Activated gamma-delta T cell treated with Interleukin-2 at 50 U/mL for 16 hours (primary cell): ENCODE measurements around the gene HOXB7.

Experiments used
- DNase-seq: peaks from one replicate; pipeline ENCODE4 v3.0.0-alpha.2; 2020

The HOXB7 gene

DNA sequence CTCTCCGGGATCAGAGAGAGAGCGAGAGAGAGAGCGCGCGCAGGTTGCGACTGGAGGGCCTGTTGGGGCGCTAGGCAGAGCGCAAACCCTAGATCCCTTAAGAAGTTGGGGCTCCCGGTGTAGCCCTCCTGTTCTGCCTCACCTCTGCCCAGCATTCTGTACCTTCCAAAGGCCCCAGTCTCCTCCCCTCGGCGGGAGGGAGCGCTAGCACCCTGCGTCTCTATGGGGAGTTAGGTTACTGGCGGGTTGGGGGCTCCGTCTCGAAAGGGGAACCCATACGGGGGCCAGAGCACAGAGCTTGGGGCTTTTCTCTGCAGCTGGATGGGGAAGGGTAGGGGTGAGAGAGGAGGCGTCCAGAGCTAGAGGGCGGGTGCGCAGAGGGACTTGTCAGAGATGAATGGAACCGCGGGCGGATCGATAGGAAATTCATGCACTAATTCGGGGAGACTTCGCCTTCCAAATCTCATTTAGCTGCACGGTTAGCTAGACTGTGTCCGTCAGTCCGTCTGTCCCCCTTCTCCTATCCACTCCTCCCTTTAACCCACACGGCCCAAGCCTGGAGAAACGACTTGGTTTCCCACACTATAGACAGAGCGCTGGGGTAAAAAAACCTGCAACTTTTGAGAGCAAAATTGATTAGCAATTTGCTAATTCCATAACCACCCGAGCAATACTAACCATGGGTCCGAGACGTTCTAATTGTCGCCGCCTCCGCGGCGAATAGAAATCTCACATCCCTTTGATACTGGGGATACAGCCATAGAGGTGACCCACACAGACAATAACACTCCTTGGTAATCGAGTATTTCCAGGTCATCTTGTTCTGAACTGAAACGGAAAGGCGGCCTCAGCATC, 32.0 kb downstream of the HOXB7 start:
- DNase-seq, result no peak

DNA sequence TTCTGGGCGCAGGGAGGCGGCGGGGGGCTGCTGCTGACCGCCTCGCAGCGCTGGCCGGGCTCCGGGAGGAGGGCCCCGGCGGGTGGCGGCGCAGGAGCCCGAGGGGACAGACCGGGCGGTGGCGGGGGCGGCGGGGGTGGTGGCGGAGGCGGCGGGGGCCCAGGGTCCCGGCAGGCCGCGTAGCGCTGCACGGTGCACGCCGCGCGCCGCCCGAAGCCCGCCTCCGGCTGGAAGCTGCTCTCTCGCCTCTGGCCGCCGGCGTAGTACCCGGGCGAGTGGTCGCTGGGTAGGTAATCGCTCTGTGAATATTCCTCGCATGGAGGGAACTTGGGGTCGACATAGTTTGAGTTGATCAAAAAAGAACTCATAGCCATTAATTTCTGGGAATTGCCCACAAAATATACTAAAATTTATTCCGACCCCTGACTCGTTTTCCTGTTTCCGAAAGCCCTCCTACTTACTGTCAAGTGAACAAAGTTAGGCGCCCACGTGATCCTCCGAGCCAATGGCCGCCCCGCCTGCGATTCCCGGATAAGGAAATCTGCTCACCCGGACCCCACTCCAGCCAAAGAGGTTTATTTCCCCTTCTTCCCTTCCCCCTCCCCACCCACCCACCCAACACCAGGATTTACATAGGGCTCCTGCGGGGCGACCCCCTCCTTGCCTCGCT, 32.7 kb downstream of the HOXB7 start, which contains the start of gene HOXB4:
Gene HOXB4, minus strand, starts transcription at position 405 of the 670 bp plus-strand sequence. Its CDS starts 31 bp downstream, at position 374.
- DNase-seq, result peak; percentile 54

DNA sequence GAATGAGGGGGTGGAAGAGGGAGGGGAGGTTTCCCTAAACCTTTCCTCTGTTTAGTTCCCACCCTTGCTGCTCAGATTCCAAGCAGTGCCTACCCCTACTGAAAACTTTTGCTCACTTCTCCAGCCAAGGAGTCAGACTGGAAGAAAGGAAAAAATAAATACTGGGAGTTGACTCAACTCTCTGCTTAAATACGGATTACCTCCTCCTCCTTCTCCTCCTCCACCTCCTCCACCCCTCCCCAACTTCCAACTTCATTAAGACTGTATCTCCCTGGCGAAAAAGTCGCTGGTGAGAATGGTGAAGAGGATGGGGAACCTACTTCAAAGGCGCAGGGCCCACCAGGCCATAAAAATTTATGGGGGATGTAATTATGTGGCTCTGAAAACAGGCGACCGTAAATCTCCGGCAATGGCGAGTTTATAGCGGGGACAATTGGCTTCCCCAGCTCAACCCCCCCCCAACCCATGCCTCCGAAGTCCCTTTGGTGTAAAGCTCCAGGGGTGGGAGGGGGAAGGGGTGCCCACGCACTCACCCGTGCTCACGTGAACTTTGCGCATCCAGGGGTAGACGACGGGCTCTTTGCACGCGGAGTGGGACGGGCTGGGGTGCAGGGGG, 33.4 kb downstream of the HOXB7 start:
- DNase-seq, result no peak

DNA sequence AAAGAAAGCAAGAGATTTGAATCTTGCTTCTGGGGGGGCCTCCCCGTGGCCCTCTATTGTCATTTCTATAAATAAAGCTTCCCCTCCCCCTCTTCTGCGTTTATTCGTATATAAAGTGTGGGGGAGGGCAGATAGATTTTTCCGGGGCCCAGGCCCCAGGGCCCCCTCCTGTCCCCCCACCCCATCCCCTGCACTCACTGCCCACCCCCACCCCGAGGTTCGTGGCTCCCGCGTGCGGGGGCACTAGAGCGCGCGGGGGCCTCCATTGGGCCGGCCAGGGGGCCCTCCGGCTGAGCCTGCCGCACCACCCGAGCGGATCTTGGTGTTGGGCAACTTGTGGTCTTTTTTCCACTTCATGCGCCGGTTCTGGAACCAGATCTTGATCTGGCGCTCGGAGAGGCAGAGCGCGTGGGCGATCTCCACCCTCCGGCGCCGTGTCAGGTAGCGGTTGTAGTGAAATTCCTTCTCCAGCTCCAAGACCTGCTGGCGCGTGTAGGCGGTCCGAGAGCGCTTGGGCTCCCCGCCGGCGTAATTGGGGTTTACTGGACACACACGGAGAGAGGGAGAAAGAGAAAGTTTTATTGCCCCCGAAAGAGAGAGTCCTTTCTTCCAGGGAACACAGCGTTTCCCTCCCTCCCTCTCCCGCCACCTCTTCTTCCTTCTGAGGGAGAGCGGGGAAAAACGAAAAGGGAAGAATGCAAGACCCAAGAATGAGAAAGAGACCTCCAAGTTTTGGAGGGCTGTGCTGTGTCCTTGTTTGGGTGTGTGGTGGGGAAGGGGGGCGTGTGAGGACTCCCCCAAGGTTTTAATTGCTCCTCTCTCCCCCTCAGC, 34.1 kb downstream of the HOXB7 start:
- DNase-seq, result no peak

DNA sequence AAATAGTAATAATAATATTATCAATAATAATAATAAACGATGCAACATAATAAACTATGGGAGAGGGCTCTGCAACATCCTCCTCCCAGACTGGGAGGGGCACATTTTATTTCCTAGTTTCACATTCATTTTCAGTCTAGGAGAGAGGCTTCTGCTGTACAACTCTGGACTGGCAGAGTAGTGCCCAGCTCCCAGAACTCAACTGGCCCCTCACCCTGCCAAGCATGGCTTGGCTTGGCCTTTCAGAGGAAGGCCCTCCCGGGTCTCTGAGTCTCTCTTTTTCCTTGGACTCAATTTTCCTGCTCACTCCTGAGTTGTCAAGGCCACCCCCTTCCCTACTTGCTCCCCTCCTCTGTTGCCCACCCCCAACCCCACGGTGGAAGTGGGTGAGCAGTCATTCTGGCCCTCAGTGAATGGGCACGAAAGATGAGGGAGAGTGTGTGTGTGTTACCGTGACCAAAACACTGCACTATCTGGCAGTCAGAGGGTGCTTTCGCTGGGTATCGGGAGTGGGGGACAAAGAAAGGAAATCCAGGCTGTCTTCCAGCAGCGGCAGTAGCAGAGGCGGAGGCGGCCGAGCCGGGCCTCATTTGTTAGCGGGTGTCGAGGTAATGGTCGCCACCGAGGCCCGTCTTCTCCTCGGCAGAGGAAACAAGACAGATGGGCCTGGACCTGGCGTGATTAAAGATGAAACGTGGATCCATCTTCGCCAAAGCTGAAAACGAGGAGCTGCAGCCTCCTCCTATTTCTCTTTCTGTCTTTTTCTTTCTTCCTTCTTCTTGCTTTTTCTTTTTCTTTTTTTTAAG, 34.9 kb downstream of the HOXB7 start:
- no peak for DNase-seq

DNA sequence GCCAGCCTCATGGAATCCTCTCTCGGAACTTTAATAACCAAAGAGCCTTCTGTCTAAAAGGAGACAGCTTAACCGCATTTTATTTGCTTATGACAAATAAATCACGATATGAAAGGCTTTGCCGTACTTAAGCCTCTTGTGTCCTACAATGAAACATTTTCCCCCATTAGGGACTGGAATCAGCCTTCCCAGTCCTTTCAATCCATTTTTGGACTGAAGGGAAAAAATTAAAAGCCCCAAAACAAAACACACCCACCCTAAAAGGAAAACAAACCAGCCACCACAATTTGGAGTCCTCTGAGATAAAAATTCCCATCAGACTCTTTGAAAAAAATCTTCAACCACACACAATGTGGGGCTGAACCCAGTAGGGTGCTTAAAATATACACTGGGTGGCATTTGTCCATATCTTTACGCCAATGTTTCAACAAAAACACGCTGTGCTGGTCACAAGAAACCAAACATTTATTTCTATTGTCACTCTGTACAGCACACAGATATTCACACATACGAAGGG, 35.7 kb downstream of the HOXB7 start:
- DNase-seq, result no peak

DNA sequence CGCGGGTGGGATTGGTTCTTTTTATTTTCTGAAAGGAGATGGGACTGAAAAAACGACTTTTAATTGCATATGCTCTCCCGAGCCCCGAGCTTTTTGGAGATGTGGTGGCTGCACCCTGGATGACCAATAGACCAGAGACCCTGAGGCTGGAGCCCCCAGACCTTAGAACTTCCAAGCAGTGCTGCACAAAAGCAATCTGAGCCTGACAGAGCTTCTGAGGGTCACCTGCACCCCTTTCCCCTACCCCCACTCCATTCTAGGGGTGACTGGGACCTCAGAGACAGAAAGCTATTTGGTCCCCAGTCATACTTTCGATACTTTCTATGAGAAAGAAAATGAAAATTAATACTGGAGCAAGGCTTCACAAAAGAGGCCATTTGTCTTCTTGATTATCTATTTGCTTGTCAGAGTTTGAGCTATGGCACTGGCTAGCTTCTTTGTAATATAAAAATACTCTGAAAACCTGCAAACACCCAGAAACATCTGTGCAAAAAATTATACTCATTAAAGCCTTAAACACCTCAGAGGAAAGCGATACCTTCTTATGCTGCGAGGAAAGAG, 36.2 kb downstream of the HOXB7 start:
- DNase-seq, result no peak

DNA sequence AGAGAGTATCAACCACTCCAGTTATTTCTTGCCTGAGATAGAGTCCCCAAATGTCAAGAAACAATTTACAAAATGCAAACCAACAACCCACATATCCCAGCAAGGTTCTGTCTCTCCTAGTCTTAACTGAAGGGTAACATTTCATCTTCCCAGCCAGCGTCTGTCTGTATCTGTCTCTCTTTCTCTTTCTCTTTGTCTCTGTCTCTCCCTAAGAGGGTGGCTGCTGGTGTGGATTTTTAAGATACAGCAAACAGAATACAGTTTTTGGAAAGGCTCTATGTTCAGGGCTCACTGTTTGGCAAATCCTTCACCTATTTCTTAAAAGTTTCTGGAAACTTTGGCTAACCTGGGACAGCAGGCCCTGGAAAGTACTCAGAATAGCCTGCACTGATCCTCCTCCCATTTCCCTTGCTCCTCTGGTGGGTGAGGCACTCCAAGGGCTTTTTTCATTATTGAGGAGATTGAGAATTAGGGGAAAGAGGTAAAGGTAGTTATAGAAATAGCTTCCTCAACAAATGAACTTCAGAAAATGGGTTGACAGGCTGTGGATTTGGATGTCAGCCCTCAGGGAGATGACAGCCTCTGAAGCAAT, 38.9 kb downstream of the HOXB7 start:
- DNase-seq, result no peak

DNA sequence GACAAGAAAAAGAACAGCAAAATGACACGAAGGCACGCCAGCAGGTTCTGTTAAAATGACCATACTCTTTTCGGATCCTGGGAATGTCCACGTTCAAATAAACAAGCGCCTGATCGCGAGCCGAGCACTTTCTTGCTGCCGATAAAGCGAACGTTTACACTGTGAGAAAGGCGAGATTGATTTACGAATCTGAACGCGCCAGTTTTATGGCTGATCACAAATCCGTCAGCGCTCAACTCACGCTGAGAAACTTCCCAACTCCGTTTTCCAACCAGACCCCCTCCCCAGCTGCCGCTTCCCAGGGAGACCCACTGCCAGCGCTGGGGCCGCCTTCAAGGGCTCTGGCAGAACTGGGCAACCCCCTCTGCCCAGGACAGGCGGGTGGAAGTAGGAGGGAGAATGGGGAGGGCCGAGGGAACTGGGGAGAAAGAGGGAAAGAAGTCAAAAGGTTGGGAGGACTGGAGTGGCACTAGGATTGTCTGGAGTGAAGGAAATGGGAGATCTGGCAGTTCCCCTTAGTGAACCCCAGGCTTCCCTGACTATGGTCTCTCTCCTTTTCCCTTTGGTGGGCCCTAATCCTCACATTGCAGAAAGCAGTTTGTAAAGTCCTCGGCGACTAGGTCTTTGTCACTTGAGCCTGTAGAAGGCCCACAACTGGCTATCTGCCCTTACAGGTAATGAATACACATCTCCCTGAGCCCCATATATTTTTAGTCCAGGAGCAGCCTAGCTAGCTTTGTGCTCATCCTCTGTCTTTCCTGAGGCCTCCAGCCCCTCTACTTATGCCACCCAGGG, 39.6 kb downstream of the HOXB7 start:
- no peak for DNase-seq

DNA sequence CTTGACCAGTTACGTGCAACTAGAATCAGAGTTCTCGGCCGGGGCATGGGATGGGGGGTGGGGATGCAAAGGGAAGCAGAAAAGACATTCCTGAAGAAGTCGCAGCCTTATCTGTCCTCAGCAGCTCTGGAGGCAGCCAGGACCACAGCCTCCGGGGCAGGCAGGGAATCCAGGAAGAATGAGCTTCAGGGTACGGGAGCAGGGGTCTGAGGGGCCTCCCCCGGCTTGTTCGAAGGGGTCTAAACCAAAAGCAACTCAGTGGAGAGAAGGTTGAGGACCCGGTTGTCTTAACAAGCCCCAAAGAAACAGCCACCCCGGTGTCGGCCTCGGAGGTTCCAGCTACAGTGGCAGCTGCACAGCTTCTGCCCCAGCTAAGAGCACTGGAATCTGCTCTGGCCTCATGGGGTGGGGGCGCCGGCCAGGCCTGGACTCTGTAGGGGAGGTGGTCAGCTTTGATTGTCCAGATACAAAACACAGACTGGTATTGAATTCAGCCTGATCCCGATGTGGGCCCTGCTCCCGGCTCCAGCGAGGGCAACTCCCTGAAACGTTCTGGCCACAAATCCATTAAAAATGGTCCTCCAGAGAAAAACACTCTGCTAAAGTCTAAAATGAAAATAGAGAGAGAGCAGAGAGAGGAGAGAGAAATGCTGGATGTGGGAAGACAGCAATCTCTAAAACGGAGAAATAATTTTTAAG, 40.3 kb downstream of the HOXB7 start:
- DNase-seq, result no peak

DNA sequence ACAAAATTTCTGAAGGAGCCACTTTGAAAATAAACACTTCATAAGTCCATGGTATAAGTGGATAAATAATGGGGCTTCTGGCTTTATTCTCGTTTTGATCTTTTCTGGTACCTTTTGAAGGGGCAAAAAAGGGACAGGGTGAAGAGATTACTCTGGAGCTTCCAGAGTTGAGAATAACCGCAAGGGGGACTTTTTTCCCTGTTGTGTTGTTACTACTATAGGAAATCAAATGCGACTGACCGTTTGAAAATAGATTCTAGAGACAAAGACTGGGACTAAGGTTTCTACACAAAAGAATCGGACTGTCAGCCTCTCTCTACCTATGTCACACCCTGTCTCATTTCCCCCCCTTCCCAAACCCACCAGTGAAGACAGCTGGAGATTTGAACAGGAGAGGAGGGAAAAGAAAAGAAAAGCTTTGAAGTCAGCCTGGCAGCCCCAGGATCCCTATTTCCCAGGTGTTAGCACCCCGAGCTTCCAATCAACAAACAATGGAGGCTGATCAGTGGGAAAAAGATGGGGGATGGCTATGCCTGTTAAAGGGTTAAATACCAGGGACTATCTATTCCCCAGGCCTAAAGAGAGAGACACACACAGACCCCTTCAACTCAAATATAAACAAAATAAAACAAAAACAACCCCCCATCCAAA, 41.0 kb downstream of the HOXB7 start:
- no peak for DNase-seq

DNA sequence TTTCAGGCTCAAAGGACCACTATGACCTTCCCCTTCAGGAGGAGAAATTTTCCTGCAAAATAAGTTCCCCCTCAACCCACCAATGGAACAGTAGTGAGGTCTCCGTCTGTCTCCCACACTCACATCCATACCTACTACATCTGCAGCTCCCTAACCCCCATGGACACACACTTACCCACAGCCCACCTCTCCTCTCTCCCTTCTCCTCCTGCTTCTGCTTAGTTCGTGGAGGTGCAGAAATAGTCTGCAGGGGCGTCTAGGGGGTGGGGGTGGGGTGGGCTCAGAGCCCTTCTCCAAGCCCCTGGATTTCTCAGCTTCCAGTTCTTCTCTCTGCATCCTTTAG, 41.6 kb downstream of the HOXB7 start:
- DNase-seq, result no peak

DNA sequence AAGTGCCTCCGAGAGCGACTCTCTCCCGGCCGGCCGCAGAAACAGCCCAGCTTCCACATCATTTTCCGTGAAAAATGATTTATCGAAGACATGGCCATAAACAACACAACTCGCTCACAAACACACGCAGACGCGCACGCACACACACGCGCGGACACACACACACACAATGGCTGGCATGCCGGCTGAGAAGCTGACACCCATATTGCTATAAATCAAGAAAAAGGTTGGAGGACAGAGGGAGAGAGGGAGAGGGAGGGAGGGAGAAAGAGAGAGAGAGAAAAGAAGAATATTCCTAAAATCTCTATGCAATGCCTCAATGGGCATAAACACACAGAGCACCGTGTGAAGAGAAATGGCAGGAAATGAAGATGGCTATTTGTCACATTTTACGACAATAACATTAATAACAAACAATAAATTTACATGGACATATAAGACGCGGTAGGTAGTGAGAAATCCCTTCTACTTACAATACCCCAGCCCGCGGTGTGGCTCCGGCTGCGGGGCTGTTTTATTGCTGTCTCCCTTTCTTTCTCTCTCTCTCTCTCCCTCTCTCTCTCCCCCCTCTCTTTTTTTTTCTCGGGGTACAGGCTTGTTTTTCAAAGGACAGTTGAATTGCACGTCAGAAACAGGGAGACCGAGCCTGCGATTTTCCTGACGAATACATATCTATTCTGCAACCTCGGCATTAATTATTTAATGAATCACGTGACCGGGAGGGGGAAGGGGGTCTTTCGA, 42.1 kb downstream of the HOXB7 start:
- no peak for DNase-seq

DNA sequence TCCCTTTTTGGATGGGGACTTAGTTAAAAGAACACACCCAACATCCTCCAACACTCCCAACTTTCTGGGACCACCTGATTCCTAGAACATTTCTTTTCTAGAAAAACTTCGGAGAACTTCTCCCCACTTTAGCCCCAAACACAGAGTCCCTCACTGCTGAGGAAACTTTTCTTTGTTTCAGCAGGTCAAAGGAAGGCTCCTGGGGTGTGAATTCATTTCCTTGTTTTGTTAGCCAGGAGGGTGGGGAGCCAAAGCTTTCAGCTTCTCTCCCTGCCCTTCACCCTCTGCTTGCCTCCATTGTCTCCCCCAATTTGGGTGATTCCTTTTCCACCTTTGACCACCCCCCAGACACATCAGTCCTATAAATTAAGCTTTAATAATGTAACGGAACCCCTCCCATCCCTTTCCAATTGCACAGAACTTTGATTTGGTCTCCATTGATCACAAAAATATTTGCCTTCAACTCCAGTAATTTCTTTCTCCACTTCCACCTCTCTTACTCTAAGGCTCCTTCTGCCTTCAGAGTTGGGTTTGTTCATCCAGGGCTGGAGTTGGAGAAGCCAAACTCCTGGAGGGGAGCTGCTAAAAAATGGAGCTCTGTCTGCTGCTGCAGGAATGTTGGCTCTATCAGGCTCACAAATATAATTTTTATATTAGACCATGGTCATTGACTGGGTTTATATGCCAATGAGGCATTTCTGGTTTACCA, 43.0 kb downstream of the HOXB7 start:
- no peak for DNase-seq

DNA sequence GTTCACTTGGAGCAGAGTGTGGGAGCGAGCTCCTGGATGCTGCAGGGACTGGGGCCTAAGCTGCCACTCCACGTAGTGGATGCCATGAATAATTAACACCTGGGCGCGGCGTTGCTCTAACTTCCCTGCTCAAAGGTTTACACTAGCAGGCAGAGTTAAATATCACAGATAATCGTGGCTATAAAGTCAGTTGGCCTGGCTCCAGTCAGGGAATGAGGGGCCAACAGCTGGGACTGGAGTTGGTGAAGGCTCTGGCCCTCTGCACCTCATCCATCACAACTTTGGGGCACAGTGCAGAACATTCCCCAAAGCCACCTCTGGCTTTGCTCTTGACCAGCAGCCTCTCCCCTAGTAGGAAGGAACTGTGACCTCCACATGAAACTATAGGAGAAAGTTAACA, 43.6 kb downstream of the HOXB7 start:
- DNase-seq, result no peak

DNA sequence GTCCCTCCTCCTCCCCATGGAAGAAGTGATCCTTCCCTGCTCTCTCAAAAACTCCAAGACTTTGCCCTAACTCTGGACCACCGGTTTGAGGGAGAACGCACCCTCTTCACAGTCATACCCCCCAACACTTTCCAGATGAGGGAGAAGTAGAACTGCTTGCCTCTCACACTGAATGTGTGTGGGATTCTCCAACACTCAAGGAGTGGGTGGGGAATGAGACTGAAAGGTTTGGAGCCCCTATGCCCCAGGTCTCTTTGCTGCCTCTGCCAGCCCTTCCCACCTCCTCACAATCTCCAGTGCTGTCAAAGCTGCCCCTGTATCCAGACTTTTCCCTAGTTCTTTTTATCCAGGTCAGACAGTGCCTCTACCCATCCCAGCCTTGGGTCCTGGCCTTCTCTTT, 44.1 kb downstream of the HOXB7 start:
- DNase-seq, result no peak

DNA sequence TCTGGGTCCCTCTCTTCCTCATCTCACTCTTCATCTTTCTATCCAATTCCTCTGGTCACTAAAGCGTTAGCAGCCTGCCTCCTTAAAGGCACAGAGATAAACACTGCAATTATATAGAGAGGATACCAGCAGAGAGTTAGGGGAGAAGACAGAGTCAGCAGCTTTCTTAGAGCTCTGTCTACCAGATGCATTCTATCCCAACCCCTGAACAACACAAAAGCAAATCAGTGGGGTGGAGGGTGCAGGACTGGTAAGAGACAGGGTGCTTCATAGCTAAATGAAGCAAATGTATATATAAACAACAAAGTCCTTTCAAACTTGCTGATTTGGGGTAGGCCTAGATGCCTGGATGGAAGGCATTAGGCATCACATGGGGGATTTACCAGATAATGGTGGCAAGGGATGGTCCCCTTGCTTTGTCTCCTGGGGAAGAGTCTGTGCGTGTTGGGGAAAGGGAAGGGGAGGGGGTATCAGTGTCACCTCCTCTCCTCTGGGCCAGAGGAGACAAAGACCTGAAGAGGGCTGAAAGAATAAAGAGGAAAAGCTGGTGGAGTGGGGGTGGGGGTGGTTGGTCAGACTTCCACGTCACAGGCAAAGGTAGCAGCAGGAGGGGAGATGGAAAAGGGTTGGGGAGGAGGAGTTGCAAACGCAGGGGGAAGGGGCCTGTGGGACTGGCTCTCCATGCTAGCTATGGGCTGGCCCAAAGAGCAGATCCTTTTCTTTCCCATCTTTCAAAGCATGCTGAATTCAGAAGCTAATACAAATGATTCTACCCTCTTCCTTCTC, 44.7 kb downstream of the HOXB7 start:
- no peak for DNase-seq
